Islet precursor cell (in vitro differentiated cells): Measurements from ENCODE around the gene PUS1.
"Not testable (repeated sequence)": the region's sequence is repeated elsewhere in the genome, so short reads cannot be mapped to it uniquely, and the experiment has no call there.

Source experiments
- DNase-seq: peaks from one replicate; pipeline ENCODE4 v3.0.0-alpha.2; 2018

The PUS1 gene

GRCh38 chr12:131941116-131941986 lies 12.3 kb downstream of the PUS1 start:
- no peak for DNase-seq

DNA sequence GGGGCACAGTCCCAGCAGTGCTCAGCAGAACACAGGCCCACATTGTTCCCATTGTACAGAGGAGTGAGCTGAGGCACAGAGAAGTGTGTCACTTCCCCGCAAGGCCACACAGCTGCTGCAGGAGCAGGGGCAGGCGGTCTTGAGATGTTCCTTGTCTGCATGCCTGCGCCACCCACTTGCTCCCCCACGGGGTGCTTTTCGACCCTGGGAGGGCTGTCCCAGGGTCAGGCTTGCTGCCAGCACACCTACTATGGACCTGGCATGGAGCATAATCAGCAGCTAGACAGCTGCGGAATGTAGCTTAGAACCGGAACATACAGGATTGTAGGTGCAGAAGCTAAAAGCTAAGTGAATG lies 12.9 kb downstream of the PUS1 start:
- no peak for DNase-seq

GRCh38 chr12:131942671-131943070 lies 13.6 kb downstream of the PUS1 start:
- DNase-seq = no peak

GRCh38 chr12:131943389-131943788 lies 14.3 kb downstream of the PUS1 start:
- DNase-seq = peak; percentile 29

DNA sequence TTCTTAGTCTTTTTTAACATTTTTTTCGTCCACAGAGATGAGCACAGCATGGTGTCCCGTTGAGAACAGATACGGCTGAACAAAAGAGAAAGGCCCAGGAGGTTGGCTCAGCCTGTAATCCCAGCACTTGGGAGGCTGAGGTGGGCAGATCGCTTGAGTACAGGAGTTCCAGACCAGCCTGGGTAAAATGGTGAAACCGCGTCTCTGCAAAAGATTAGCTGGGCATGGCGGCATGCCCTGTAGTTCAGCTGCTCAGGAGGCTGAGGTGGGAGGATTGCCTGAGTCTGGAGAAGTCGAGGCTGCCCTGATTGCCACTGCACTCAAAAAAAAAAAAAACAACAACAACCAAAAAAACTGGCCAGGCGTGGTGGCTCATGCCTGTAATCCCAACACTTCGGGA lies 14.8 kb downstream of the PUS1 start:
- peak; percentile 27 for DNase-seq

- DNase-seq = peak; percentile 53
These were observed 15.7 kb downstream of the PUS1 start for GRCh38 chr12:131944601-131945251.

- DNase-seq = peak; percentile 29
These were observed 17.7 kb downstream of the PUS1 start for GRCh38 chr12:131946757-131947156.

GRCh38 chr12:131947482-131948027 lies 18.5 kb downstream of the PUS1 start:
- peak; percentile 53 for DNase-seq

- DNase-seq = peak; percentile 37
These were observed 19.2 kb downstream of the PUS1 start for GRCh38 chr12:131948166-131948712.

GRCh38 chr12:131948713-131949430 lies 19.8 kb downstream of the PUS1 start:
- not testable (repeated sequence) for DNase-seq

- peak; percentile 98 for DNase-seq
These were observed 20.5 kb downstream of the PUS1 start, which contains the start of gene EP400 for GRCh38 chr12:131949431-131950181. Gene EP400 (plus strand): TSS chr12:131949942. CDS start chr12:131960620, 10,678 bp downstream.

DNA sequence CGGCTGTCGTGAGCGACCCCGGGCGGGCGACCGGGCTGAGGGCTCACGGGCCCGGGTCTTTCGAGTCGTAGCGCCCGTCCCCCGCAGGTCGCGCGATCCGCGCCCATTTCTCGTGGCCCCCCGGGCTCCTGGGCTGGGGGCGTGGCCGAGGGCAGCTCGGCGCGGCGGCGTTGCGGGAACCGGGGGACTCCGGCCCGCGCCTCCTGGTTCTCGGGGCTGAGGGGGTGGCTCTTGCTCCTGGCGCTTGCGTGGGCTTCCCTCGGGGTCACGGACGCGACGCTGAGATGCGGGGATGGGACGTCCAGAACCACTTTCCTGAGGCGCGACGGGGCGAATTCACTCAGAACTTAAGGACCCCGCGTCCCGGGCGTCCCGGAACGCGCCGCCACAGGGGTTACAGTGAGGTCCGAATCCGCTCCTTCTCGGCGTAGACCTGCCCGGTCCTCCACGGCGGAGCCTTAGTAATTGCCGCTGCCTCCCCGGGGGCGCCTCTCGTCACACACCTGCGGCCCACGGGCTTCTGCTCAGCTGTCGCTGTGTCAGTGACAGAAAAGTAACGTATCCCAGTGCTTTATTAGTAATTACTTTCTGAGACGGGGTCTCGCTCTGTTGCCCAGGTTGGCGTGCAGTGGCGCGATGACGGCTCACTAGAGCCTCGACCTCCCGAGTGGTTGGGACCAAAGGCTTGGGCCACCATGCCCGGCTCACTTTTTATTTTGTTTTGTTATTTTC lies 21.3 kb downstream of the PUS1 start:
- DNase-seq = peak; percentile 66

DNA sequence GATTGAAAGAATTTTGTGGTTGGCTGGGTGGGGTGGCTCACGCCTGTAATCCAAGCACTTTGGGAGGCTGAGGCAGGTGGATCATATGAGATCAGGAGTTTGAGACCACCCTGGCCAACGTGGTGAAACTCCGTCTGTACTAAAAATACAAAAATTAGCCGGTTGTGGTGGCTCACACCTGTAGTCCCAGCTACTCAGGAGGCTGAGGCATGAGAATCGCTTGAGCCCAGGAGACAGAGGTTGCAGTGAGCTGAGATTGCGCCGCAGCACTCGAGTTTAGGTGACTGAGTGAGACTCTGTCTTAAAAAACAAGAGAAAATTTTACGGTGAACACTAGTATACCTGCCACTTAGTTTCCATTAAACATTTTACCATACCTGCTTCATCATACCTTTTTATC lies 24.7 kb downstream of the PUS1 start:
- DNase-seq = not testable (repeated sequence)

DNA sequence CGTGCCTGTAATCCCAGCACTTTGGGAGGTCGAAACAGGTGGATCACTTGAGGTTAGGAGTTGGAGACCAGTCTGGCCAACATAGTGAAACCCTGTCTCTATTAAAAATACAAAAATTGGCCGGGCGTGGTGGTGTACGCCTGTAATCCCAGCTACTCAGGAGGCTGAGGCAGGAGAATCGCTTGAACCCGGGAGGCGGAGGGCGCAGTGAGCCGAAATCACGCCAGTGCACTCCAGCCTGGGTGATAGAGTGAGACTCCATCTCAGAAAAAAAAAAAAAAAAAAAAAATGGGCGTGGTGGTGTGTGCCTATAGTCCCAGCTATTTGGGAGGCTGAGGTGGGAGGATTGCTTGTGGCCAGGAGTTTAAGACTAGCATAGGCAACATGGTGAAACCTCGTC lies 25.4 kb downstream of the PUS1 start:
- not testable (repeated sequence) for DNase-seq

DNA sequence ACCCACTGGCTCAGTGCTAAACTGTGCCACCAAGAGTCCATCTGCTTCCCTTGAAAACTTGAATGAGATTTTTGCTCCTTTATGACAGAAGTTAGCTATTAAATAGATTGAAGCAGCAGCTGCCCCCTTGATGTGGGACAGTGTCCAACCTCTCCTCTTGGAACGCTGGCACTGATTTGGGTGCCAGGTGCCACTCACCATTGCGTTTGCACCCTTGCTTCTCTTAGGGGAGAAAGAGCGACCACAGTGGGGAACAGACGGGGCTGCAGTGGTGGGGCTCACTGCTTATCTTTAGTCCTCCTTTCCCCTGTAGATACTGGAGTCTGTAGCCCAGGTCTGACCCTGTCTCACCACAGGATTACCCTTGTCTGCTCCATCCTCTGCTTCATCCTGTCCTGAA lies 30.0 kb downstream of the PUS1 start:
- no peak for DNase-seq

DNA sequence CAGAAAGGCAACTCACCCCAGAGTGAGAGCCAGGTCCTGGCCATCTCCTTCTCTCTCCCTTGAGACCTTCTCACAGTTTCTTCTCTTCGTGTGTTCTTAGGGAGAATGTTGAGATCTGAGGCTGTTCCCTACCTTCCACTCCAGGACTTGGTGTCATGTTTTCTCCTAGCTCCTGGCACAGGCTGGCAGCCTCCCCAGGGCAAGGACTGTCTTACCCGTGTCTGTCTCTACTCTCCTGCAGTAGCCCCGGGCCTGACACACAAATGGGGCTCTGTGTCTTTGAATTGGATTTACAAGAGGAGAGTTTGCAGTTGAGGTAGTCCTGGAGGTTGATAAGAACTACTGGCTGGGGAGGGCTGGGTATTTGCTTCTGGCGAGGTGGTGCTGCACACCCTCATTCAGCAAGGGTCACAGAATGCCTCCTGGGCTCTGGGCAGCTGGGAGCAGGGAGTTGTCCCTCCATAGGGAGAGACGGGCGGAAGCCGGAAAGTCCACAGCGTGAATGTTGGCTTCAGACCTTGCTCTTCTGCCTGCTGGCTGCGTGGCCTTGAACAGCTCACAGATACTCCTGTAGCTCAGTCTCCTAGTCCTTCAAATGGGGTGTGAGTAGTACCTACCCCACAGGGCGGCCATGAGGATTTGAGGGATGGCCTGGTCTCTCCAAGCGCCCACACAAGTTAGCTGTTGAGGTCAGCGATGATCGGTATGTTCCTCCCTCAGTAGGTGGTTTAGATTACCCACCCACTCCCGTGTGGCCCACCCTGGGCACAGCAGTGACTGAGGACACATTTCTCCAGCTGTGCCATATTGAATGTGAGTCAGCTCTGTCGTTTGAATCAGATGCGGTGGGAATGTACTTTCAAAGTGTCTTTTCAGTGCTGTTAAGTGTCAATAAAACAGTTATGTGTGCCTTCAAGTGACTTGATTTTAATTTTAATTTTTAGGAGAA lies 30.8 kb downstream of the PUS1 start:
- no peak for DNase-seq

- DNase-seq = not testable (repeated sequence)
These were observed 31.7 kb downstream of the PUS1 start for GRCh38 chr12:131960590-131961325.

DNA sequence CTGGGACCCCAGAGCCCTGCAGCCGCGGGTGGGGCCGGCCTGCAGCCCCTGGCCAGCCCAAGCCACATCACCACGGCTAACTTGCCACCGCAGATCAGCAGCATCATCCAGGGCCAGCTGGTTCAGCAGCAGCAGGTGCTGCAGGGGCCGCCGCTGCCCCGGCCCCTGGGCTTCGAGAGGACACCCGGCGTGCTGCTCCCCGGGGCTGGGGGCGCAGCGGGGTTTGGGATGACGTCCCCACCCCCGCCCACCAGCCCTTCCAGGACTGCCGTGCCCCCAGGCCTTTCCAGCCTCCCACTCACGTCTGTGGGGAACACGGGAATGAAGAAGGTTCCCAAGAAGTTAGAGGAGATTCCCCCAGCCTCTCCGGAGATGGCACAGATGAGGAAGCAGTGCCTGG lies 32.3 kb downstream of the PUS1 start:
- not testable (repeated sequence) for DNase-seq

DNA sequence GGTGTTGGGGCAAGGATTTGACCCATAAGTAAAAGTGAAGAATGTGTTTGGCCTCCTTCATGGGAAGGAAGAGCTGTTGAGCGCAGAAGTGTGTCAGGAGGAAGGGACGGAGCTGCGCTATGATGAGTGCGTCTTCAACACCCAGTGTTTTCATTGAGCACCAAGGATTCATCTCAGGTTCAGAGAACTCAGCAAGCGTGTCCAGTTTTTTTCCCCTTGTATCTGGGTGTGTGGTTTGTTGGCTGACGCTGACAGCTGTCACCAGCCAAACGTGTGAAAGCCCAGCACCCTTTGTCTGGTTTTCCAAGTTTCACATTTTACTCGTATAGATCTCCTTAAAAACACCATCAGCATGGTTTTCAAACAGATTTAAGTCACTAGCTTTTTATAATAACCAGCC lies 33.0 kb downstream of the PUS1 start:
- DNase-seq = no peak

- DNase-seq = no peak
These were observed 34.3 kb downstream of the PUS1 start for GRCh38 chr12:131963381-131963780.
